Keratinocyte (primary cell): ENCODE data around the gene SPTBN4.
"Not testable (repeated sequence)": the region's sequence is repeated elsewhere in the genome, so short reads cannot be mapped to it uniquely, and the experiment has no call there.

Experiments used
- EZH2 ChIP-seq: IDR thresholded peaks from one replicate; pipeline ENCODE4 v1.6.1; 2012; ENCODE audit warnings: inconsistent platforms, mild to moderate bottlenecking, low read length, moderate library complexity
- TF ChIP-seq, protein P1 (sequence below), 3 experiments: IDR thresholded peaks in 1 of 3; conservative IDR thresholded peaks in 1 of 3; optimal IDR thresholded peaks in 1 of 3; 2 replicates in 2 of 3; 3 replicates in 1 of 3; pipeline versions ENCODE3 to v1.5.1; 2011; ENCODE audit warnings: low read length in 3 of 3, mild to moderate bottlenecking in 3 of 3, moderate library complexity in 2 of 3, control low read depth in 1 of 3, inconsistent platforms in 1 of 3; ENCODE audit not compliant: insufficient read depth in 2 of 3; ENCODE audit errors: extremely low read depth in 1 of 3

DNA sequence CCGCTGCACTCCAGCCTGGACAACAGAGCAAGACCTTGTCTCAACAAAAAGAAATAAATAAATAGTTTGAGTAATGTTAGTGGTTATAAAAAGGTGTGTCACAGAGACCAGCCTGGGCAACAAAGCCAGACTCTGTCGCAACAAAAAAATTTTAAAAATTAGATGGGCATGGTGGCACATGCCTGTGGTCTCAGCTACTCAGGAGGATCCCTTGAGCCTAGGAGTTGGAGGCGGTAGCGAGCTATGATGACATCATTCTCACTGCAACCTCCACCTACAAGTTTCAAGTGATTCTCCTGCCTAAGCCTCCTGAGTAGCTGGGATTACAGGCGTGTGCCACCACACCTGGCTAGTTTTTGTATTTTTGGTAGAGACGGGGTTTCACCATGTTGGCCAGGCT, 12.9 kb upstream of the SPTBN4 start:
- TF ChIP-seq, protein P1, sequence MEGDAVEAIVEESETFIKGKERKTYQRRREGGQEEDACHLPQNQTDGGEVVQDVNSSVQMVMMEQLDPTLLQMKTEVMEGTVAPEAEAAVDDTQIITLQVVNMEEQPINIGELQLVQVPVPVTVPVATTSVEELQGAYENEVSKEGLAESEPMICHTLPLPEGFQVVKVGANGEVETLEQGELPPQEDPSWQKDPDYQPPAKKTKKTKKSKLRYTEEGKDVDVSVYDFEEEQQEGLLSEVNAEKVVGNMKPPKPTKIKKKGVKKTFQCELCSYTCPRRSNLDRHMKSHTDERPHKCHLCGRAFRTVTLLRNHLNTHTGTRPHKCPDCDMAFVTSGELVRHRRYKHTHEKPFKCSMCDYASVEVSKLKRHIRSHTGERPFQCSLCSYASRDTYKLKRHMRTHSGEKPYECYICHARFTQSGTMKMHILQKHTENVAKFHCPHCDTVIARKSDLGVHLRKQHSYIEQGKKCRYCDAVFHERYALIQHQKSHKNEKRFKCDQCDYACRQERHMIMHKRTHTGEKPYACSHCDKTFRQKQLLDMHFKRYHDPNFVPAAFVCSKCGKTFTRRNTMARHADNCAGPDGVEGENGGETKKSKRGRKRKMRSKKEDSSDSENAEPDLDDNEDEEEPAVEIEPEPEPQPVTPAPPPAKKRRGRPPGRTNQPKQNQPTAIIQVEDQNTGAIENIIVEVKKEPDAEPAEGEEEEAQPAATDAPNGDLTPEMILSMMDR (optimal IDR thresholded peaks at IDR 0.05 in 1 of 3, IDR thresholded peaks at IDR 0.05 in 1 of 3, conservative IDR thresholded peaks at IDR 0.05 in 1 of 3; ENCODE audit: extremely low read depth in 1 of 3, insufficient read depth in 2 of 3, low read length in 3 of 3): not testable (repeated sequence)
- not testable (repeated sequence) for TF ChIP-seq EZH2
